GM18909 (cell line): Measurements from ENCODE around the gene MCTP2.
A peak's percentile ranks its signal among the peaks of the same experiment; 100 is the strongest.
"Not testable (repeated sequence)": the region's sequence is repeated elsewhere in the genome, so short reads cannot be mapped to it uniquely, and the experiment has no call there.

Experiments
- ATAC-seq: cut with Tn5 transposase; IDR thresholded peaks from one replicate; pipeline ENCODE4 v1.9.1; 2021; ENCODE audit warnings: mild to moderate bottlenecking; ENCODE audit not compliant: unreplicated experiment, poor library complexity

MCTP2 gene

GRCh38 chr15:94493586-94493985, 262.2 kb downstream of the MCTP2 start:
- ATAC-seq = not testable (repeated sequence)

GRCh38 chr15:94494732-94495131, 263.4 kb downstream of the MCTP2 start:
- ATAC-seq = no peak

GRCh38 chr15:94503293-94503692, 271.9 kb downstream of the MCTP2 start:
- ATAC-seq = no peak

- no peak for ATAC-seq
These were observed 277.9 kb downstream of the MCTP2 start for GRCh38 chr15:94509259-94509658.

GRCh38 chr15:94522125-94522524, 290.8 kb downstream of the MCTP2 start:
- ATAC-seq = no peak

- ATAC-seq = no peak
These were observed 292.5 kb downstream of the MCTP2 start for GRCh38 chr15:94523873-94524272.

GRCh38 chr15:94524565-94524964, 293.2 kb downstream of the MCTP2 start:
- no peak for ATAC-seq

GRCh38 chr15:94526071-94526689, 294.8 kb downstream of the MCTP2 start:
- peak; percentile 71 for ATAC-seq

GRCh38 chr15:94532226-94532625, 300.9 kb downstream of the MCTP2 start:
- ATAC-seq = no peak
